Bronchial epithelial cell (primary cell): ENCODE data around the gene WDR7. TPM values are rescaled to one million over a fixed set of nuclear protein-coding genes. Genes with fewer than 3 reads are reported as not detected.

Experiments used
- DNase-seq: peaks from one replicate; pipeline ENCODE4 v3.0.0-alpha.2; 2010; ENCODE audit warnings: low read depth
- FAIRE-seq: peaks from 2 replicates; lab custom pipeline; 2011; peaks lifted over from hg19 to GRCh38; lab: Jason Lieb, UNC
- H3K27me3 ChIP-seq: 2 replicates; pipeline ENCODE4 v1.5.1; 2011; ENCODE audit warnings: low read length; ENCODE audit not compliant: control insufficient read depth, insufficient read depth
- H3K36me3 ChIP-seq: 2 replicates; pipeline ENCODE4 v1.5.1; 2011; ENCODE audit warnings: low read length; ENCODE audit not compliant: control insufficient read depth, insufficient read depth
- H3K4me3 ChIP-seq: 2 replicates; pipeline ENCODE4 v1.5.1; 2011; ENCODE audit warnings: mild to moderate bottlenecking, low read depth, low read length, control low read depth
- CTCF ChIP-seq: IDR thresholded peaks from 2 replicates; pipeline ENCODE4 v1.5.1; 2011; ENCODE audit warnings: mild to moderate bottlenecking, moderate library complexity, low read length, control low read depth, inconsistent platforms; ENCODE audit not compliant: insufficient read depth, severe bottlenecking
- total RNA-seq: library from RNA; depleted of rRNA; stranded (reverse); fragments of >200 nt; gene quantifications from 2 replicates; pipeline ENCODE4 v1.2.1, GENCODE V29; 2014

Gene WDR7
- total RNA-seq: 14.5 and 19.5 TPM in 2 replicates

GRCh38 chr18:56650944-56651770, at the start of gene WDR7:
Gene WDR7, plus strand, starts transcription at chr18:56651359. Its CDS starts 21,157 bp downstream, at chr18:56672516.
- DNase-seq (peak; percentile 97), FAIRE-seq (peak; percentile 85)
- Histone ChIP-seq H3K27me3 (no peaks in the 10 kb centered on the region), H3K36me3 (no peaks in the 10 kb centered on the region), H3K4me3 (peak within 1 kb of the TSS; percentile 89)
- no peak for TF ChIP-seq CTCF

- FAIRE-seq (no peak), DNase-seq (no peak)
- Histone ChIP-seq H3K36me3 (peaks cover 3% of the 10 kb centered on the region), H3K4me3 (no peak overlapping the region), H3K27me3 (no peaks in the 10 kb centered on the region)
- TF ChIP-seq CTCF: no peak
Observed at GRCh38 chr18:56606618-56607017, 44.5 kb upstream of the WDR7 start.

GRCh38 chr18:56615738-56616520, 35.2 kb upstream of the WDR7 start:
- Histone ChIP-seq H3K27me3 (no peaks in the 10 kb centered on the region), H3K36me3 (peaks cover 2% of the 10 kb centered on the region), H3K4me3 (no peak overlapping the region)
- DNase-seq (no peak), FAIRE-seq (no peak)
- no peak for TF ChIP-seq CTCF

GRCh38 chr18:56627991-56628390, 23.2 kb upstream of the WDR7 start:
- Histone ChIP-seq H3K4me3 (no peak overlapping the region), H3K36me3 (no peaks in the 10 kb centered on the region), H3K27me3 (no peaks in the 10 kb centered on the region)
- TF ChIP-seq CTCF: no peak
- FAIRE-seq (no peak), DNase-seq (no peak)

- no peak for TF ChIP-seq CTCF
- H3K27me3 ChIP-seq: no peaks in the 10 kb centered on the region
- no peak overlapping the region for H3K4me3 ChIP-seq
- no peak for DNase-seq
- FAIRE-seq: no peak
- no peaks in the 10 kb centered on the region for H3K36me3 ChIP-seq
Observed at GRCh38 chr18:56632070-56633022, 18.8 kb upstream of the WDR7 start.
